Measurements from ENCODE around the gene EPS8L2.

The EPS8L2 gene

GRCh38 chr11:714436-714835 lies 8.4 kb downstream of the EPS8L2 start:
- H3K27ac ChIP-seq: no peak overlapping the region
- H3K36me3 ChIP-seq: no peaks in the 10 kb centered on the region
- no peak overlapping the region for H3K4me3 ChIP-seq
- TF ChIP-seq CTCF (IDR thresholded peaks at IDR 0.05): no peak
- intact Hi-C loops (cut with DNase I; ENCODE audit: low total_unique reads): no loop called here
- H3K9me3 ChIP-seq: no peaks in the 10 kb centered on the region
- H3K27me3 ChIP-seq: peaks cover 0 to 25% of the 10 kb centered on the region in 2 donors
- no peak for DNase-seq
- H3K4me1 ChIP-seq: peaks cover 0 to 18% (median 0%) of the 10 kb centered on the region in 4 donors

DNA sequence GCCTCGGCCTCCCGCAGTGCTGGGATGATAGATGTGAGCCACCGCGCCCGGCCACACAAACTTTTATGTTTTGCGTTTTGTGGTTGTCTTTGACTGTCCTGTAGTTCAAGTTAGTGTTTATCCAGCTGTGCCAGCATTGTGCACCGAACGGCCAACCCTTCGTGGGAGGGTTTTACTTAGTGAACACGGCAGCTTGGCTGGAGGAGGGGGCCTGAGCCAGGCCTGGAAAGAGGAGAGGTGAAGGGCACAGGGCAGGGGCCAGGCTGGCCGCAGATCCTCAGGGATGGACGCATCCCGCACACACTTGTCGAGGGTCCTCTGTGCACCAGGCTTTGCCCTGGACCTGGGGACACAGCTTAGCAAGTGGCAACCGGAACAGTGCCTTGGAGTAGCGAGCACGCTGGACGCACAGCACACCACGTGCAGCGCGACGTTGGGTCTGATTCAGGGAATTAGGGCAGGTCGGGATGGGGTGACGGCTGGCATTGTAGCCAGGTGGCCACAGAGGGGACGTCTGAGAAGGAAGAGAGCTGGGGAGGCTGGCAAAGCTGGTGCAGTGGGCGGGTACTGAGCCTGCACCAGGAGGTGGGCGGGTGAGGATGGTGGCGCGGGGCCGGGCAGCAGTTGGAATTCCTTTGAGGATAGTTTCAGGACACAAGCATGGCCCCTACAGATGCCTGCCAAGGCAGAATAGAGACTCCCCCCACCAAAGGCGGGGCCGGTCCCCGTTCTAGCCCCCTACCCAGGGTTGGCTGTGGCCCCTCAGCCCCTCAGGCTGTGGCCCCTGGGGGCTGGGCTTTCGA lies 13.4 kb downstream of the EPS8L2 start:
- Histone ChIP-seq H3K9me3 (no peaks in the 10 kb centered on the region), H3K4me3 (no peak overlapping the region), H3K4me1 (peaks cover 0 to 21% (median 19%) of the 10 kb centered on the region in 4 donors), H3K27ac (no peak overlapping the region), H3K36me3 (peaks cover 0 to 37% (median 0%) of the 10 kb centered on the region in 3 donors), H3K27me3 (peaks cover 0 to 51% of the 10 kb centered on the region in 2 donors)
- no peak for TF ChIP-seq CTCF (IDR thresholded peaks at IDR 0.05)
- intact Hi-C loops (cut with DNase I; ENCODE audit: low total_unique reads): loop anchor here (5.0 kb wide), 1 partner anchor 57 kb away; no protein-coding TSS in a partner anchor
- DNase-seq: no peak

DNA sequence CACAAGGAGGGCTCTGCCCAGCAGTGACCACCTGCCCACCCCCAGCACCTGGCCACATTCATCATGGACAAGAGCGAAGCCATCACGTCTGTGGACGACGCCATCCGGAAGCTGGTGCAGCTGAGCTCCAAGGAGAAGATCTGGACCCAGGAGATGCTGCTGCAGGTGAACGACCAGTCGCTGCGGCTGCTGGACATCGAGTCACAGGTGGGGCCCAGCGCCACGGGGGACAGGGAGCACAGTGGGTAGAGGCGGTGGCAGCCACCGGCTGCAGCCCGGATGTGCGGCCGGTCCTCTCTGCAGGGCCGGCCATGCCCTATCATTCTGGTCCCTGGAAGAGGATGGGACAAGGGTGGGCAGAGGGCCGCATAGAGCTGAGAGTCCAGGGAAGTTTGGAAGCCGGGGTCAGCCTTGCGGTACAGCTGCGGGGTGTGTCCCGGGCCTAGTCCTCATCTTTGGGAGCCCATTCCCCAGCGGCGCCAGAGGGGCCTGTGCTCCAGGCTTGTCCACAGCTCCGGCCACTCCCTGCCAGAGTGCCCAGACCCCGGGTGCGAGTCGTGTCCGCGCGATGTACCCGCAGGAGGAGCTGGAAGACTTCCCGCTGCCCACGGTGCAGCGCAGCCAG lies 14.1 kb downstream of the EPS8L2 start:
- Histone ChIP-seq H3K4me3 (peak overlapping the region in 1 of 2 donors; percentile 12), H3K4me1 (peaks cover 0 to 21% (median 19%) of the 10 kb centered on the region in 4 donors), H3K9me3 (no peaks in the 10 kb centered on the region), H3K27ac (no peak overlapping the region), H3K36me3 (peaks cover 0 to 44% (median 0%) of the 10 kb centered on the region in 3 donors), H3K27me3 (peaks cover 0 to 59% of the 10 kb centered on the region in 2 donors)
- intact Hi-C loops (cut with DNase I; ENCODE audit: low total_unique reads): loop anchor here (5.0 kb wide), 1 partner anchor 58 kb away; no protein-coding TSS in a partner anchor
- DNase-seq: no peak
- no peak for TF ChIP-seq CTCF (IDR thresholded peaks at IDR 0.05)

GRCh38 chr11:720642-721246 lies 14.7 kb downstream of the EPS8L2 start:
- intact Hi-C loops (cut with DNase I; ENCODE audit: low total_unique reads): loop anchor here (5.0 kb wide), 1 partner anchor 58 kb away; no protein-coding TSS in a partner anchor
- DNase-seq: peak in 1 of 2 donors; percentile 73

More at GRCh38 chr11:720642-721246, 14.7 kb downstream of the EPS8L2 start:
- Histone ChIP-seq H3K27ac (no peak overlapping the region), H3K4me3 (peak overlapping the region in 1 of 2 donors; percentile 12), H3K4me1 (peaks cover 0 to 26% (median 20%) of the 10 kb centered on the region in 4 donors), H3K36me3 (peaks cover 0 to 44% (median 0%) of the 10 kb centered on the region in 3 donors), H3K27me3 (peaks cover 0 to 65% of the 10 kb centered on the region in 2 donors), H3K9me3 (no peaks in the 10 kb centered on the region)
- no peak for TF ChIP-seq CTCF (IDR thresholded peaks at IDR 0.05)
